H1 (cell line): ENCODE results near the gene TEX2. TPM values are rescaled to one million over a fixed set of nuclear protein-coding genes. Genes with fewer than 3 reads are reported as not detected.

ENCODE experiments used
- CTCF ChIA-PET: fragments of 300-600 bp; sonication (Branson Sonifier 250); formaldehyde crosslinking; loops from one replicate; lab custom pipeline; 2021; ENCODE audit not compliant: partially characterized antibody; lab: Charles Lee
- POLR2A ChIA-PET: fragments of 300-600 bp; sonication (Branson Sonifier 250); formaldehyde crosslinking; loops from one replicate; lab custom pipeline; 2021; ENCODE audit warnings: inconsistent platforms; ENCODE audit not compliant: partially characterized antibody; lab: Charles Lee
- DNase-seq, 2 experiments: peaks; one replicate each; pipeline versions ENCODE4 v3.0.0 to v3.0.0-alpha.2; 2010 to 2022; ENCODE audit warnings: low spot score in 2 of 2, low read depth in 1 of 2, mixed read lengths in 1 of 2
- FAIRE-seq: peaks from 2 replicates; lab custom pipeline; 2011; peaks lifted over from hg19 to GRCh38; lab: Jason Lieb, UNC
- H2AFZ ChIP-seq: 2 replicates; pipeline ENCODE4 v1.8.1; 2012; ENCODE audit warnings: low read length, inconsistent platforms
- H2AK5ac ChIP-seq: 2 replicates; pipeline ENCODE4 v1.6.1; 2013; ENCODE audit warnings: low read depth, low read length
- H2BK120ac ChIP-seq: replicated peaks from 2 replicates; pipeline ENCODE3; 2013; ENCODE audit warnings: low read depth, low read length, inconsistent platforms
- H2BK12ac ChIP-seq: 2 replicates; pipeline ENCODE4 v1.6.1; 2013; ENCODE audit warnings: low read depth, low read length
- H2BK15ac ChIP-seq: 2 replicates; pipeline ENCODE4 v1.6.1; 2013; ENCODE audit warnings: low read length
- H2BK20ac ChIP-seq: 2 replicates; pipeline ENCODE4 v1.6.1; 2013; ENCODE audit warnings: low read length
- H2BK5ac ChIP-seq: 2 replicates; pipeline ENCODE4 v1.6.1; 2013; ENCODE audit warnings: low read depth, low read length
- H3K14ac ChIP-seq: 2 replicates; pipeline ENCODE4 v1.6.1; 2013; ENCODE audit warnings: inconsistent platforms; ENCODE audit not compliant: insufficient read length
- H3K18ac ChIP-seq: 2 replicates; pipeline ENCODE4 v1.6.1; 2013; ENCODE audit warnings: low read length; ENCODE audit errors: extremely low read depth
- H3K23ac ChIP-seq: 2 replicates; pipeline ENCODE4 v1.6.1; 2013; ENCODE audit warnings: inconsistent platforms; ENCODE audit not compliant: insufficient read length
- H3K23me2 ChIP-seq: 2 replicates; pipeline ENCODE4 v1.6.1; 2013; ENCODE audit warnings: low read depth, low read length
- H3K27ac ChIP-seq: 2 replicates; pipeline ENCODE4 v1.6.1; 2011; ENCODE audit warnings: low read depth, low read length, inconsistent platforms
- H3K27me3 ChIP-seq, 4 experiments: replicated peaks in 1 of 4; 1 replicate in 1 of 4; 2 replicates in 3 of 4; pipeline versions ENCODE4 v1.6.1 to v1.8.1; 2011 to 2013; ENCODE audit warnings: low read length in 3 of 4, mild to moderate bottlenecking in 3 of 4, inconsistent platforms in 2 of 4, mixed read lengths in 2 of 4, moderate library complexity in 1 of 4; ENCODE audit not compliant: control insufficient read depth in 3 of 4, insufficient read depth in 3 of 4; ENCODE audit errors: extremely low read depth in 1 of 4
- H3K36me3 ChIP-seq, 4 experiments: 2 replicates each; pipeline versions ENCODE4 v1.6.1 to v1.8.1; 2011 to 2013; ENCODE audit warnings: mild to moderate bottlenecking in 4 of 4, low read length in 3 of 4, moderate library complexity in 2 of 4, control low read depth in 1 of 4, inconsistent platforms in 1 of 4; ENCODE audit not compliant: insufficient read depth in 4 of 4, control insufficient read depth in 2 of 4
- H3K4ac ChIP-seq: replicated peaks from 2 replicates; pipeline ENCODE3; 2013; ENCODE audit warnings: low read length, low read depth, mixed read lengths, inconsistent platforms; ENCODE audit not compliant: insufficient read length
- H3K4me1 ChIP-seq, 4 experiments: replicated peaks in 1 of 4; 1 replicate in 1 of 4; 2 replicates in 3 of 4; pipeline versions ENCODE4 v1.6.1 to v1.8.1; 2011 to 2013; ENCODE audit warnings: low read length in 3 of 4, inconsistent platforms in 2 of 4, mixed read lengths in 1 of 4; ENCODE audit not compliant: insufficient read depth in 4 of 4, control insufficient read depth in 3 of 4
- H3K4me2 ChIP-seq, 2 experiments: 2 replicates each; pipeline versions ENCODE4 v1.6.1 to v1.8.1; 2011 to 2013; ENCODE audit warnings: low read depth in 2 of 2, low read length in 2 of 2, control low read depth in 1 of 2, inconsistent platforms in 1 of 2, mild to moderate bottlenecking in 1 of 2; ENCODE audit not compliant: insufficient read depth in 1 of 2
- H3K4me3 ChIP-seq, 4 experiments: fragments of 200-600, 300-600 bp in 1 of 4; sonication (generic), shearing (Covaris generic), sonication (Bioruptor Twin) in 1 of 4; 2 replicates each; pipeline versions ENCODE4 v1.5.1 to v1.8.1; 2011 to 2016; ENCODE audit warnings: low read length in 4 of 4, low read depth in 3 of 4, control low read depth in 2 of 4, inconsistent platforms in 2 of 4, mild to moderate bottlenecking in 2 of 4, mixed read lengths in 1 of 4, moderate library complexity in 1 of 4; ENCODE audit not compliant: insufficient read depth in 2 of 4; ENCODE audit errors: extremely low read depth in 1 of 4
- H3K56ac ChIP-seq: replicated peaks from 2 replicates; pipeline ENCODE3; 2013; ENCODE audit warnings: low read depth, mild to moderate bottlenecking, mixed read lengths, low read length, inconsistent platforms; ENCODE audit not compliant: insufficient read length
- H3K79me1 ChIP-seq: 2 replicates; pipeline ENCODE4 v1.6.1; 2013; ENCODE audit warnings: low read depth, low read length, control low read depth
- H3K79me2 ChIP-seq, 2 experiments: 2 replicates each; pipeline versions ENCODE4 v1.6.1 to v1.8.1; 2012 to 2013; ENCODE audit warnings: low read length in 2 of 2, mild to moderate bottlenecking in 2 of 2, inconsistent platforms in 1 of 2; ENCODE audit not compliant: insufficient read depth in 2 of 2, control insufficient read depth in 1 of 2
- H3K9ac ChIP-seq, 4 experiments: replicated peaks in 1 of 4; 1 replicate in 1 of 4; 2 replicates in 3 of 4; pipeline versions ENCODE4 v1.6.1 to v1.8.1; 2011 to 2013; ENCODE audit warnings: low read depth in 3 of 4, low read length in 3 of 4, control low read depth in 2 of 4, mild to moderate bottlenecking in 2 of 4, moderate library complexity in 2 of 4, inconsistent platforms in 1 of 4; ENCODE audit errors: extremely low read depth in 1 of 4
- H3K9me3 ChIP-seq, 2 experiments: 2 replicates each; pipeline versions ENCODE4 v1.6.1 to v1.8.1; 2012 to 2013; ENCODE audit warnings: mild to moderate bottlenecking in 2 of 2, moderate library complexity in 2 of 2, control low read depth in 1 of 2, inconsistent platforms in 1 of 2, low read depth in 1 of 2, low read length in 1 of 2, mixed read lengths in 1 of 2; ENCODE audit not compliant: insufficient read depth in 2 of 2
- H4K20me1 ChIP-seq, 2 experiments: replicated peaks in 1 of 2; 2 replicates each; pipeline versions ENCODE3 to v1.8.1; 2011 to 2013; ENCODE audit warnings: inconsistent platforms in 2 of 2, low read length in 2 of 2, mild to moderate bottlenecking in 1 of 2; ENCODE audit not compliant: insufficient read depth in 2 of 2, control insufficient read depth in 1 of 2
- H4K5ac ChIP-seq: 2 replicates; pipeline ENCODE4 v1.6.1; 2013; ENCODE audit warnings: low read length, low read depth, mixed read lengths, inconsistent platforms; ENCODE audit not compliant: insufficient read length
- H4K8ac ChIP-seq: 2 replicates; pipeline ENCODE4 v1.8.0; 2013; ENCODE audit warnings: mild to moderate bottlenecking, moderate library complexity, low read length, inconsistent platforms; ENCODE audit not compliant: insufficient read depth; ENCODE audit errors: extremely low read depth
- H4K91ac ChIP-seq: replicated peaks from 2 replicates; pipeline ENCODE3; 2013; ENCODE audit warnings: low read length, mixed read lengths, inconsistent platforms; ENCODE audit not compliant: insufficient read length
- ASH2L ChIP-seq: fragments of 200-600, 300-600 bp; sonication (generic); IDR thresholded peaks from one replicate; pipeline ENCODE4 v1.7.1; 2017; ENCODE audit warnings: low read length
- BACH1 ChIP-seq: IDR thresholded peaks from 2 replicates; pipeline ENCODE4 v1.6.1; 2012; ENCODE audit warnings: low read length, improper control_type of control experiment
- E2F6 ChIP-seq: IDR thresholded peaks from 2 replicates; pipeline ENCODE4 v1.6.1; 2012; ENCODE audit warnings: inconsistent platforms
- KDM5A ChIP-seq: fragments of 200-600 bp; IDR thresholded peaks from 2 replicates; pipeline ENCODE4 v1.7.1; 2012; ENCODE audit warnings: mild to moderate bottlenecking, low read length, inconsistent platforms, mixed read lengths
- NRF1 ChIP-seq: IDR thresholded peaks from 2 replicates; pipeline ENCODE4 v1.6.1; 2011; ENCODE audit warnings: mild to moderate bottlenecking, low read depth, low read length, improper control_type of control experiment
- RXRA ChIP-seq: IDR thresholded peaks from 2 replicates; pipeline ENCODE4 v1.6.1; 2011; ENCODE audit warnings: low read depth, mild to moderate bottlenecking, low read length, moderate library complexity; ENCODE audit not compliant: insufficient read depth
- SAP30 ChIP-seq: fragments of 300-600 bp; sonication (generic); IDR thresholded peaks from 2 replicates; pipeline ENCODE4 v1.7.1; 2012; ENCODE audit warnings: low read length, moderate library complexity, mild to moderate bottlenecking, inconsistent platforms; ENCODE audit not compliant: insufficient read depth, insufficient replicate concordance
- SIX5 ChIP-seq: IDR thresholded peaks from 2 replicates; pipeline ENCODE4 v1.6.1; 2011; ENCODE audit warnings: mild to moderate bottlenecking, low read depth, low read length
- SP2 ChIP-seq: IDR thresholded peaks from 2 replicates; pipeline ENCODE4 v1.6.1; 2012; ENCODE audit warnings: mild to moderate bottlenecking, low read length, inconsistent platforms
- TAF1 ChIP-seq: IDR thresholded peaks from 2 replicates; pipeline ENCODE4 v1.6.1; 2011; ENCODE audit warnings: mild to moderate bottlenecking, low read depth, low read length
- WGBS, 2 experiments: shearing (Covaris generic) in 1 of 2; methylation state at CpG; one replicate each; pipeline versions ENCODE4 v1.1.6 to v1.1.7; 2013 to 2015; ENCODE audit warnings: low lambda C conversion rate in 2 of 2, mixed read lengths in 2 of 2, inconsistent platforms in 1 of 2, low coverage in 1 of 2, missing lambda C conversion rate in 1 of 2; ENCODE audit not compliant: insufficient replicate concordance in 2 of 2, insufficient coverage in 1 of 2, insufficient read length in 1 of 2; ENCODE audit errors: extremely low coverage in 1 of 2, missing lambda C conversion rate in 1 of 2; 5-methylcytosine and 5-hydroxymethylcytosine counted together
- polyA plus RNA-seq, 7 experiments: library from polyadenylated mRNA; depleted of rRNA in 3 of 7; stranded (reverse) in 5 of 7; unstranded in 2 of 7; fragments of >200 nt in 5 of 7; fragments of 200-250 nt in 2 of 7; gene quantifications; 1 replicate in 5 of 7; 2 replicates in 1 of 7; 4 replicates in 1 of 7; pipeline versions ENCODE4 v1.2.1 to v1.2.3, GENCODE V29; 2011 to 2013; ENCODE audit warnings: missing spikeins in 2 of 7, mixed read lengths in 2 of 7
- total RNA-seq: library from RNA; stranded (reverse); fragmentation: NEBNext Ultra II Directional; extraction: Animal tissue kit (Norgen Biotek cat#: 25700); gene quantifications from 2 replicates; pipeline ENCODE4 v1.2.1, GENCODE V29; 2021
- TF ChIP-seq, protein P1 (sequence below): IDR thresholded peaks from 2 replicates; pipeline ENCODE4 v1.6.1; 2012; ENCODE audit warnings: inconsistent platforms

The TEX2 gene
- total and polyA plus RNA-seq, 2 of the 8 experiments (the other 6 are each of a cell fraction or from before 2014, with no cell fraction given), result 6.1 to 15.6 TPM

DNA sequence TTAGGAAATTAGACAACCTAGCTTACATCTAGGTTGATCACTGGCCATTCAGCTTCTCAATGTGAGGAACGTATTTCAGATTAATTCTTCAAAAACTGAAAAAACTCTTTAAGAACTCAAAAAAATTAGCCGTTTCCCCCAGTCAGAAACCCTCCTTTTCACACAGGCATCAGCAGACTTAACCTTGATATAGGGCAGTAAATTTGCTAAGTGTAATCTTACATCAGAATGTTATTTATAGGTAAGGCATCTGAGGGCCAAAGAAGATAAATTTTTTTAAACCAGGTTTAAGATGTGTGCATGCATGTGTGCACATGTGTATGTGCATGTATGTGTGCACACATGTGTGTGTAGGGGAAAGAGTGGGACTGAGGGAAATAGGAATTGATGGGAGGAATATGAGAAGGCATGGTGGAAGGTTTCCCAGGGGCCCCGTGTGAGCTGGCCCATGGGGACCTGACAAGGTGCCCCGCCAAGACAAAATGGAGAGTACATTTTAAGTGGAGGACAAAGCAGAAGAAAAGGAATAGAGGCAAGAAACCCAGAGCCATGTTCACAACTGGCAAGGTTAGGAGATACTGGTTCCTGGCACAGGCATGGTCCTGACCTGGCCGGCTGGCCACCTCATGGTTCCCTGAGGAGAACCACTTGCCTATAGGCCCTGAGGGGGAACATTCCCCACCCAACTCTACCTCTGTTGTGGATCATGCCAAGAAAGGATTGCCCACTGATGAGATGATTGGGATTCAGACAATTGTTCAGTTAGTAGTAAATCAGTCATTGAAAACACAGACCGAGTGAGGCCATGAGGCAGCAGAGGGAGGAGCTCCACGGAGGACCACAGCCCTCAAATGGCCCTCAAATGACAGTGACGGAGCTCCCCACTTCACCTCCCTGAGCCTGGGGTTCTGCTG, 33.0 kb downstream of the TEX2 start:
- Histone ChIP-seq H3K9ac (no peak overlapping the region), H4K5ac (no peak overlapping the region), H3K4me3 (no peak overlapping the region), H2BK20ac (no peak overlapping the region), H3K4ac (no peak overlapping the region), H2AFZ (no peak overlapping the region), H4K20me1 (peaks cover 0 to 1% of the 10 kb centered on the region in 2 experiments), H2BK5ac (no peak overlapping the region), H3K56ac (no peak overlapping the region), H3K79me1 (no peaks in the 10 kb centered on the region; the same call in 1 of the 2 replicates), H3K14ac (no peak overlapping the region), H3K23me2 (no peaks in the 10 kb centered on the region), H3K9me3 (no peaks in the 10 kb centered on the region), H2BK12ac (no peak overlapping the region), H3K36me3 (no peaks in the 10 kb centered on the region; a peak in 1 of 8 replicates), H3K23ac (no peak overlapping the region), H3K27ac (no peak overlapping the region), H3K4me1 (peaks cover 0 to 6% (median 1%) of the 10 kb centered on the region in 4 experiments; a peak in 3 of 7 replicates), H4K8ac (no peak overlapping the region), H3K18ac (no peak overlapping the region), H3K4me2 (no peak overlapping the region), H2AK5ac (no peak overlapping the region), H2BK15ac (no peak overlapping the region), H4K91ac (no peak overlapping the region), H2BK120ac (no peak overlapping the region), H3K27me3 (no peaks in the 10 kb centered on the region), H3K79me2 (0 out of 4 replicates have a peak, but pooled peaks cover 0 to 4% of the 10 kb centered on the region in 2 experiments)
- CTCF ChIA-PET, result interaction anchor here (0.9 to 1.7 kb wide), 3 partner anchors 8 to 14 kb away, joined by 3 to 4 read pairs (median 3); no protein-coding TSS in a partner anchor
- 85% methylated on average over 8 of the region's 8 CpGs; no CpG with 5 or more reads in 1 of the 2 experiments for WGBS, 2 experiments
- no peak for DNase-seq
- FAIRE-seq, result no peak
- POLR2A ChIA-PET, result interaction anchor here (1.0 to 2.5 kb wide), 5 partner anchors 9 to 84 kb away, joined by 3 to 7 read pairs (median 5); partner anchors contain the start of gene TEX2
- no peak for TF ChIP-seq BACH1
- TF ChIP-seq E2F6, result no peak
- no peak for TF ChIP-seq RXRA
- no peak for TF ChIP-seq SIX5
- no peak for TF ChIP-seq SP2
- TF ChIP-seq SAP30, result no peak
- TF ChIP-seq KDM5A, result no peak
- TF ChIP-seq TAF1, result no peak
- TF ChIP-seq, protein P1, sequence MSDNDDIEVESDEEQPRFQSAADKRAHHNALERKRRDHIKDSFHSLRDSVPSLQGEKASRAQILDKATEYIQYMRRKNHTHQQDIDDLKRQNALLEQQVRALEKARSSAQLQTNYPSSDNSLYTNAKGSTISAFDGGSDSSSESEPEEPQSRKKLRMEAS, result no peak
- TF ChIP-seq NRF1, result no peak
- TF ChIP-seq ASH2L, result no peak
